Mesenteric fat pad (tissue), 1 donor: ENCODE data around the gene DBR1. TPM values are rescaled to one million over a fixed set of nuclear protein-coding genes. Genes with fewer than 3 reads are reported as not detected.
"Not testable (repeated sequence)": the region's sequence is repeated elsewhere in the genome, so short reads cannot be mapped to it uniquely, and the experiment has no call there.

Experiments used
- DNase-seq: peaks from one replicate; pipeline ENCODE4 v3.0.0-alpha.2; 2020; ENCODE audit warnings: low spot score
- total RNA-seq: library from RNA; stranded (reverse); fragmentation: NEBNext Ultra II Directional; extraction: Animal tissue kit (Norgen Biotek cat#: 25700); gene quantifications from one replicate; pipeline ENCODE4 v1.2.1, GENCODE V29; 2021
- donor health status: DM: yes; HTN: yes; CAD: no.

The DBR1 gene
- total RNA-seq, 1 donor from 2014 or later, result 11.1 TPM

DNA sequence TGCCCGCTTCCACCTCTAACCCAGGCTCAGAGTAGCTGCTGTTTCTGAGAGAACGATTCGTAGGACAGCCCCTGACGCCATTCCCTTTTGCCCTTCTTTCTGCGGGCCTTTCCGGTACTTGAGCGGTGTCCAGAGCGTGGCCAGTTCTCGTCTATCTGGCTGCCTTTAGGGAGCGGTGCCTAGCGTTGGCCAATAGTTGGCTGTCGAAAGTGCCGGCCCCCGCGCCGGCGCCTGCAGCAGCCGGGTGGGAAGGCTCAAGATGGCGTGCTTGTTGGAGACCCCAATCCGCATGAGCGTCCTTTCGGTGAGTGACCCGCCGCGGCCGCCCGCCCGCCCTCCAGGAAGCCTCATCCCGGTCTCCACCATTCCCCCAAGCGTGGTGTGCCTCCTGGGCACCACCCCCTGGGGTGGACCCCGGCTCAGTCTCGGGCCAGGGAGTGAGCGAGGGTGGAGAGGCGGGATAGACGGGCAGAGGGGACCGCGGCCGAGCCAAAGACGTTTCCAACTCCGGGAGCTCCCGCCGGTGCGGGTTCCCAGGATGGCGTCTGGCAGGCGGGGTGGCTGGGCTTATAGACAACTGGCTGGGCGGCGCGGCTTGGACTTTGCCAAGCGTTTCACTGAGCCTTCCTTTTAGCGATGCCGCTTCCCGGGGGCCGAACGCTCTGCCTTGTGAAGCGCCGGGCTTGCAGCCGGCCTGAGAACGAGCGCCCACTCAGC lies 12.7 kb upstream of the DBR1 start, which contains the start of gene ARMC8:
TSS of gene ARMC8 (plus strand) at position 6 of the 717 bp plus-strand sequence. CDS start at position 260, 254 bp downstream.
- DNase-seq, result peak; percentile 91

DNA sequence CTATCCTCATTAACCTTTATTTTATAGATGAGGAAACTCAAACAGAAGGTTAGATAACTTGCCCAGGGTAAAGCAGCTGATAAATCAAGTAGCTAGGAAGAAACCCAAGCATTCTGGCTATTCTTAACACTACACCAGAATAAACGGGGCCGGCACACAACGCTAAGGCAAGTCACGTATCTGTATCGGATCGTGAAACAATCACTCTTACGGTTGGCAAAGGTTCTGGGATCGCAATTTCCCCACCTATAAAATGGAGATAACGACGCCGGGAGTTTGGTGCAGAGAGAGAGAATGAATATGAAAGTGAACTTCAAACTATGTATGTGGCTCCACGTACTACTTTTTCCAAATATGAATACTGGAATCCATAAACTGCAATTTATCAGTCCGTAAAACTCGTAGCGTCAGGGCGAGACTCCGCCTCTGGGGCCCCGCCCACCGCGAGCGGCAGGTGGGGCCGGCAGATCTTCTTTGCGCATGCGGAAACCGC lies 12.1 kb upstream of the DBR1 start:
- DNase-seq, result peak; percentile 96

GRCh38 chr3:138186221-138186620 lies 11.5 kb upstream of the DBR1 start:
- DNase-seq, result no peak

DNA sequence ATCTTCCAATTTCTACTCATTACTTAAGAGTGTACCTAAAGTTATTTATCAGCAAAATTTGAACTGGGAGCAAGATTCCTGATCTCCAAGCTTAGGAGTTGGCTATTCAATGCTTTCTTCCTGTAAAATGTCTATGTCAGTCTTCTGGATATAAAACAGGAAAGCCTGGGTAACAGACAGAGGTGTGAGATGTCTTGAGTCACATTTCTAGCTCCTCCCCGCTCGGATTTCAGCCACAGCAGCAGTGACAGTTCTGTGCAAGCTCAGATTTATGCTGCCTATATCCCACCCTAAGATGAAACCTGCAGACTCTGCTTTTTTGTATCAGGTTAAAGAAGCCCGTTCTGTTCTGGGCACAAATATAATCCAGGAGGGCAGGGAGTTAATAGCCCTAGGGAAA lies 10.3 kb upstream of the DBR1 start:
- no peak for DNase-seq

DNA sequence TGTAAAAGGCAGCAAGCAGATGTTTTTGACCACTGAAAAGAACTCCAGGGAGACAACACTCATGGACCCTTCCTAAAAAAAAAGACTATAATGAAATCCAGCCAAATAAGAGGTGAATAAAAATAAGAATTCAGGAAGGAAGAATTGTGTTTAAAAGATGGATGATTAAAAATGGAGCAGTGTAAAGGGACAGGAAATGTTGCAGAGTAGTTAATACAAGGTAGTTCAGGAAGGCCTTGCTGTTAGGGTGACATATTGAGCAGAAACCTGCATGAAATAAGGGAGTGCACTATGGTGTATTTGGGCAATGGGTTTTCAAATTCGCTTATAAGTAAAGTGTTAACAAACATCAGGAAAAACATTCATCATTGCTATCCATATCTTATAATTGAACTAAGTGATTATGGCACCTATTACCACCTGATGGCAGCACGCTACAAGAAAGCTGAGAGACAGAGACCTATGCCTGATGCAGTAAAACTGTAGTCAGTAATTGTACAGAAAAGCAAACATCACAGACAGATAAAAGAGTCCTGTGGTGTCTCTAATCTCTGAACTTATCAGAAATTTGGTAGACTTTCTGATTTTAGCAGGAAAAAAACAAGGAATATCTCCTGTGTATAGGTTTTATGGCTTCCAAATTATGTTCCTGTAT lies 5.8 kb upstream of the DBR1 start:
- DNase-seq, result no peak

GRCh38 chr3:138173769-138174420 lies 826 bp downstream of the DBR1 start:
- no peak for DNase-seq

GRCh38 chr3:138172625-138173024 lies 2.1 kb downstream of the DBR1 start:
- DNase-seq, result no peak

DNA sequence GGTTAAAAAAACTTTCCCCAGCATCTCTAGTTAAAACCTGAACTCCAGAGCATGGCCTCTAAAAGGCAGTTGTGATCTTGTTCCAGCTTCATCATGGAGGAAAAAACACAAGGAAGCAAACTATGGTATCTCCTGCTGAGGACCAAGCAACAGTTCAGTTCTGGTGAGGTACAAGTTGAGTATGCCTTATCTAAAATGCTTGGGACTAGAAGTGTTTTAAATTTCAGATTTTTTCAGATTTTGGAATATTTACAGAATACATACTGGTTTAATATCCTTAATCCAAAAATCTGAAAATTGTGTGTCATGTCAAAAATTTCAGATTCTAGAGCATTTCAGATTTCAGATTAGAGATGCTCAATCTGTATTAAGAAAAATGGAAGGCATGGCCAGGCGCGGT lies 9.7 kb downstream of the DBR1 start:
- DNase-seq, result no peak

GRCh38 chr3:138157743-138158142 lies 17.0 kb downstream of the DBR1 start:
- DNase-seq, result no peak

- DNase-seq, result no peak
Measured at GRCh38 chr3:138154534-138154933, 20.2 kb downstream of the DBR1 start.

DNA sequence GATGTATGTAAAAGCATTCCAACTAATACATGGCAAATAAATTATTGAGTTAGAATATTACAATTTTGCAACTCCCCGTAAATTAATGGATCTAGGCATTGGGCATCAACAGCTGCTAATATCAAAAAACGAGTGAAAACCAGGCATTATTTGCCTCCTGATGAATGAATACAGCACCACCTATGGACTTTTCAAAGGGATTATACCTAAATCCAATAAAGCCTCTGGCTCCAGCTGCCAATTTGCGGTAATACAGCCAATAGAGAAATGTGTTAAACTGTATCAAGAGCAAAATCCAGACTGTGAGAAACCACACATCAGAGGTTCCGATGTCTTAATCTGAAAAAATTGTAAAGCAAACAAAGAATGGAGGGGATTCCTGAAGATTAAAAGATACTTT lies 26.2 kb downstream of the DBR1 start:
- DNase-seq, result no peak

DNA sequence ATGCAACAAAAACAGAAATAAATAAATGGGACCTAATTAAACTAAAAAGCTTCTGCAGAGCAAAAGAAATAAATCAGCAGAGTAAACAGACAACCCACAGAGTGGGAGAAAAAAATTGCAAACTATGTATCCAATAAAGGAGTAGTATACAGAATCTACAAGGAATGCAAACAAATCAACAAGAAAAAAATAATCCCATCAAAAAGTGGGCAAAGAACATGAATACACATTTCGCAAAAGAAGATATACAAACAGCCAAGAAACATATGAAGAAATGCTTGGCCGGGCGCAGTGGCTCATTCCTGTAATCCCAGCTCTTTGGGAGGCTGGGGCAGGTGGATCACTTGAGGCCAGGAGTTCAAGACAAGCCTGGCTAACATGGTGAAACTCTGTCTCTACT lies 32.5 kb downstream of the DBR1 start:
- not testable (repeated sequence) for DNase-seq

DNA sequence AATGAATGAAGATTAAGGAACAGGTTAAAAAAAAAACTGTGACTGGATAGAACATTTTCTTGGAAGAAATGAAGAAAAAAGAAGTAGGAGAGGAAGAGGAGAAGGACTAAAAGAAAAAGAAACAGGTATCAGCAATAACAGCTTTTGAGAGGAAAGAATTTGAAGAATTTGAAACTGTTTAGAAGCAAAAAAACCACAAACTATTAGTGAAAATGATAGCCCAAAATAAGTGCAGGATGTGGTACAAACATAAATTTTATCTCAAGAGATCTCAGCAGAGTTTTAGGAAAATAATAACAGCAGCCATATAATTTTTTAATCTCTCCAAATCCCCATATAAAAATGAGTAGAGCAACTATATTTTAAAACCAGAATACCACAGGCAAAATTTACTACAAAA lies 33.8 kb downstream of the DBR1 start:
- no peak for DNase-seq

- DNase-seq, result no peak
Measured at GRCh38 chr3:138139691-138140090, 35.0 kb downstream of the DBR1 start.

- DNase-seq, result no peak
Measured at GRCh38 chr3:138137861-138138260, 36.9 kb downstream of the DBR1 start.

- DNase-seq, result no peak
Measured at GRCh38 chr3:138136201-138136600, 38.5 kb downstream of the DBR1 start.

- DNase-seq, result no peak
Measured at GRCh38 chr3:138135833-138136194, 38.9 kb downstream of the DBR1 start.

DNA sequence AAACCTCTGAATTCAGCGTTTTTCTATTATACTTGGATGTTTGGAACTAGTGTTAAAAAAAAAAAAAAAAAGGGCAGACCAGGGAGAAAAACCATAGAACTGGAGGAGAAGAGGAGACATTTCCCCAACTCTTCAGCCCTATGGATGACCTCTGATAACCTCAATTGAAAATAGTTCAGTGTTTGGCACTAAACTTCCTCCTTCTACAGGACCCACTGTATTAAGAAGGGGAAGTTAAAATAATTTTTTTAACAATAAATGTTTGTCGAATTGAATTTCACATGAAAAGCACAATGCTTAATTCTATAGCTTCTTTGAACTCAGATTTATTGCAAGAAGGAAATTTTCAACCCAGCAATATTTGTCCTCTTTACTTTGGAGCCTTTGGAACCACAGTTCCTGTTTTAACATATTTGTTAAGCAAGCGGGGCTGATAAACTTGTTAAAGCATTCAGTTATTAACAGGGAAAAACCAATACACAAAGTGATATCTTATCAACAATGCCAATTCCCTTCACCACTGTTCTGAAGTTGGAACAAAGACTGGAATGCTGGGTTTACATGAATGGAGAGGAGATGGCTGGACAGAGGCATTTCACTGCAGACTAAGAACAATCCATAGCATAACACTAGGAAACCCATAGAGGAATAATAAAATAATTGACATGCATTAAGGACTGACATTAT lies 39.4 kb downstream of the DBR1 start:
- no peak for DNase-seq

- no peak for DNase-seq
Measured at GRCh38 chr3:138132239-138132638, 42.5 kb downstream of the DBR1 start, which contains the start of gene A4GNT. TSS of gene A4GNT (minus strand) at chr3:138132390. CDS start at chr3:138131256, 1,134 bp downstream.

- no peak for DNase-seq
Measured at GRCh38 chr3:138127636-138128365, 46.9 kb downstream of the DBR1 start.
